SW480 (cell line): Measurements from ENCODE around the gene LEPROT.

Experiments
- DNase-seq: peaks from one replicate; pipeline ENCODE4 v3.0.0-alpha.2; 2016; ENCODE audit warnings: low spot score

The LEPROT gene

GRCh38 chr1:65412256-65412983, 8.0 kb upstream of the LEPROT start:
- no peak for DNase-seq

GRCh38 chr1:65412984-65413375, 7.5 kb upstream of the LEPROT start:
- DNase-seq = no peak

GRCh38 chr1:65414538-65414937, 5.9 kb upstream of the LEPROT start:
- DNase-seq = no peak

GRCh38 chr1:65416767-65417166, 3.7 kb upstream of the LEPROT start:
- no peak for DNase-seq

- no peak for DNase-seq
These were observed 2.7 kb upstream of the LEPROT start for GRCh38 chr1:65417729-65418128.

- no peak for DNase-seq
These were observed 1.8 kb upstream of the LEPROT start for GRCh38 chr1:65418522-65419185.

GRCh38 chr1:65419681-65420589, 533 bp upstream of the LEPROT start:
- DNase-seq = peak; percentile 95

- no peak for DNase-seq
These were observed 1.0 kb downstream of the LEPROT start for GRCh38 chr1:65421351-65422025.

GRCh38 chr1:65422241-65423203, 2.1 kb downstream of the LEPROT start:
- no peak for DNase-seq

- DNase-seq = peak; percentile 20
These were observed 3.6 kb downstream of the LEPROT start for GRCh38 chr1:65423884-65424572.

- no peak for DNase-seq
These were observed 4.1 kb downstream of the LEPROT start for GRCh38 chr1:65424573-65424889.

- DNase-seq = no peak
These were observed 4.5 kb downstream of the LEPROT start for GRCh38 chr1:65425006-65425405.

- peak; percentile 6 for DNase-seq
These were observed 5.2 kb downstream of the LEPROT start for GRCh38 chr1:65425697-65426096.

GRCh38 chr1:65429078-65429477, 8.6 kb downstream of the LEPROT start:
- no peak for DNase-seq

GRCh38 chr1:65429806-65430205, 9.3 kb downstream of the LEPROT start:
- no peak for DNase-seq

GRCh38 chr1:65431111-65431705, 10.7 kb downstream of the LEPROT start:
- peak; percentile 33 for DNase-seq

- no peak for DNase-seq
These were observed 12.4 kb downstream of the LEPROT start for GRCh38 chr1:65432918-65433317.

- no peak for DNase-seq
These were observed 13.8 kb downstream of the LEPROT start for GRCh38 chr1:65434255-65434654.

GRCh38 chr1:65434760-65435159, 14.3 kb downstream of the LEPROT start:
- no peak for DNase-seq

GRCh38 chr1:65435987-65436386, 15.5 kb downstream of the LEPROT start:
- DNase-seq = no peak
